Activated CD4-positive, CD25-positive, alpha-beta regulatory T cell treated with anti-CD3 and anti-CD28 coated beads, Interleukin-2, amount 50 U/mL, for 24 hours (primary cell): ENCODE data around the gene ATF6B.
"Not testable (repeated sequence)": the region's sequence is repeated elsewhere in the genome, so short reads cannot be mapped to it uniquely, and the experiment has no call there.

Experiments
- ATAC-seq, 2 donors: fragments of 150-1000 bp; cut with Tn5 transposase; one replicate each; pipeline ENCODE4 v1.10.0; 2021; ENCODE audit warnings: mild to moderate bottlenecking in 1 of 2, moderate library complexity in 1 of 2

ATF6B gene

GRCh38 chr6:32102255-32102654 lies 25.8 kb downstream of the ATF6B start:
- no peak for ATAC-seq

- ATAC-seq = not testable (repeated sequence)
Observed at GRCh38 chr6:32100251-32100650, 27.8 kb downstream of the ATF6B start.

GRCh38 chr6:32097364-32097763 lies 30.7 kb downstream of the ATF6B start:
- ATAC-seq = no peak

- no peak for ATAC-seq
Observed at GRCh38 chr6:32096394-32097258, 31.4 kb downstream of the ATF6B start.

GRCh38 chr6:32096087-32096393 lies 32.0 kb downstream of the ATF6B start:
- ATAC-seq = no peak

GRCh38 chr6:32095338-32096086 lies 32.5 kb downstream of the ATF6B start:
- no peak for ATAC-seq

- no peak for ATAC-seq
Observed at GRCh38 chr6:32092760-32093497, 35.1 kb downstream of the ATF6B start.

GRCh38 chr6:32089082-32089828 lies 38.8 kb downstream of the ATF6B start:
- no peak for ATAC-seq

- ATAC-seq = no peak
Observed at GRCh38 chr6:32088487-32089049, 39.5 kb downstream of the ATF6B start.

- peak; percentile 81 to 84 for ATAC-seq
Observed at GRCh38 chr6:32087574-32088486, 40.2 kb downstream of the ATF6B start.

- peak; percentile 33 to 34 for ATAC-seq
Observed at GRCh38 chr6:32086661-32087573, 41.1 kb downstream of the ATF6B start.

- no peak for ATAC-seq
Observed at GRCh38 chr6:32085759-32086459, 42.1 kb downstream of the ATF6B start.

GRCh38 chr6:32084780-32085179 lies 43.3 kb downstream of the ATF6B start:
- no peak for ATAC-seq

- no peak for ATAC-seq
Observed at GRCh38 chr6:32083812-32084768, 44.0 kb downstream of the ATF6B start.

- ATAC-seq = no peak
Observed at GRCh38 chr6:32082935-32083334, 45.1 kb downstream of the ATF6B start.

- ATAC-seq = no peak
Observed at GRCh38 chr6:32082478-32082877, 45.6 kb downstream of the ATF6B start.

- no peak for ATAC-seq
Observed at GRCh38 chr6:32081168-32081990, 46.7 kb downstream of the ATF6B start.
